HepG2 (cell line): ENCODE data around the gene CCNQ. TPM values are rescaled to one million over a fixed set of nuclear protein-coding genes. Genes with fewer than 3 reads are reported as not detected.
A peak's percentile ranks its signal among the peaks of the same experiment; 100 is the strongest.

Experiments used
- BCL6 ChIP-seq: IDR thresholded peaks from 2 replicates; pipeline ENCODE4 v1.6.1; 2016; ENCODE audit warnings: missing genetic modification reagents, missing compliant biosample characterization
- CBX2 ChIP-seq, 2 experiments: fragments of 200-600 bp in 1 of 2; sonication (generic); formaldehyde crosslinking in 1 of 2; IDR thresholded peaks; 2 replicates each; pipeline versions ENCODE4 v1.7.0 to v1.8.1; 2018 to 2022; ENCODE audit warnings: low read depth in 2 of 2, low read length in 1 of 2, mild to moderate bottlenecking in 1 of 2, missing genetic modification reagents in 1 of 2
- EHMT2 ChIP-seq: fragments of 200-600 bp; sonication (generic); IDR thresholded peaks from 2 replicates; pipeline ENCODE4 v1.7.0; 2017; ENCODE audit warnings: antibody characterized with exemption, low read depth, low read length, borderline replicate concordance
- HDAC2 ChIP-seq: sonication (generic); formaldehyde crosslinking; IDR thresholded peaks from 2 replicates; pipeline ENCODE4 v1.4.0; 2020; ENCODE audit warnings: missing genetic modification reagents
- KDM2A ChIP-seq: sonication (generic); formaldehyde crosslinking; IDR thresholded peaks from 2 replicates; pipeline ENCODE4 v1.4.0; 2020; ENCODE audit warnings: low read depth, missing genetic modification reagents, borderline replicate concordance
- KLF9 ChIP-seq: IDR thresholded peaks from 2 replicates; pipeline ENCODE4 v1.6.1; 2016; ENCODE audit warnings: low read depth
- NFYC ChIP-seq: IDR thresholded peaks from 2 replicates; pipeline ENCODE4 v1.6.1; 2016; ENCODE audit warnings: missing genetic modification reagents, missing compliant biosample characterization
- POGZ ChIP-seq: sonication (generic); formaldehyde crosslinking; IDR thresholded peaks from 2 replicates; pipeline ENCODE4 v1.4.0; 2020; ENCODE audit warnings: mild to moderate bottlenecking, missing genetic modification reagents
- SCMH1 ChIP-seq: sonication (generic); formaldehyde crosslinking; IDR thresholded peaks from 2 replicates; pipeline ENCODE4 v1.9.0; 2021; ENCODE audit warnings: missing genetic modification reagents, mild to moderate bottlenecking, borderline replicate concordance
- SRY ChIP-seq: sonication (generic); formaldehyde crosslinking; IDR thresholded peaks from 2 replicates; pipeline ENCODE4 v1.8.0; 2022; ENCODE audit warnings: mild to moderate bottlenecking, missing genetic modification reagents
- TP53 ChIP-seq: sonication (generic); formaldehyde crosslinking; conservative IDR thresholded peaks from 2 replicates; pipeline ENCODE4 v1.4.0; 2020; ENCODE audit warnings: missing genetic modification reagents
- ZFP37 ChIP-seq: sonication (generic); formaldehyde crosslinking; IDR thresholded peaks from 2 replicates; pipeline ENCODE4 v1.4.0; 2020; ENCODE audit warnings: missing genetic modification reagents, borderline replicate concordance
- ZFYVE20 ChIP-seq: sonication (generic); formaldehyde crosslinking; IDR thresholded peaks from 2 replicates; pipeline ENCODE4 v1.8.0; 2023; ENCODE audit warnings: low read depth, mild to moderate bottlenecking, moderate library complexity, missing genetic modification reagents, borderline replicate concordance
- ZNF24 ChIP-seq: fragments of 450-650 bp; IDR thresholded peaks from 2 replicates; pipeline ENCODE4 v1.6.1; 2017; ENCODE audit warnings: antibody characterized with exemption, mild to moderate bottlenecking
- ZNF292 ChIP-seq: sonication (generic); formaldehyde crosslinking; IDR thresholded peaks from 2 replicates; pipeline ENCODE4 v1.8.1; 2022; ENCODE audit warnings: mild to moderate bottlenecking, low read depth, missing genetic modification reagents, borderline replicate concordance
- ZNF569 ChIP-seq: sonication (generic); formaldehyde crosslinking; IDR thresholded peaks from 2 replicates; pipeline ENCODE4 v1.5.0; 2020; ENCODE audit warnings: mild to moderate bottlenecking, missing genetic modification reagents, moderate library complexity, borderline replicate concordance
- ZNF605 ChIP-seq: sonication (generic); formaldehyde crosslinking; IDR thresholded peaks from 2 replicates; pipeline ENCODE4 v1.8.0; 2022; ENCODE audit warnings: mild to moderate bottlenecking, missing genetic modification reagents
- ZNF652 ChIP-seq: IDR thresholded peaks from 2 replicates; pipeline ENCODE4 v1.6.1; 2016; ENCODE audit warnings: low read depth, borderline replicate concordance
- ZNF839 ChIP-seq: sonication (generic); formaldehyde crosslinking; IDR thresholded peaks from 2 replicates; pipeline ENCODE4 v1.4.0; 2020; ENCODE audit warnings: missing genetic modification reagents, mild to moderate bottlenecking, borderline replicate concordance
- ZNF850 ChIP-seq: sonication (generic); formaldehyde crosslinking; conservative IDR thresholded peaks from 2 replicates; pipeline ENCODE4 v1.9.0; 2021; ENCODE audit warnings: mild to moderate bottlenecking, missing genetic modification reagents
- ZSCAN29 ChIP-seq: sonication (generic); formaldehyde crosslinking; conservative IDR thresholded peaks from 2 replicates; pipeline ENCODE4 v1.4.0; 2020; ENCODE audit warnings: mild to moderate bottlenecking, missing genetic modification reagents
- polyA plus RNA-seq, 8 experiments: library from polyadenylated mRNA; depleted of rRNA in 3 of 8; stranded (reverse) in 7 of 8; unstranded in 1 of 8; fragments of >200 nt; fragmentation: Illumina TruSeq in 4 of 8; extraction: Trizol in 4 of 8; gene quantifications; 2 replicates each; pipeline versions ENCODE4 v1.2.1 to v1.2.3, GENCODE V29; 2011 to 2016; ENCODE audit warnings: low read depth in 4 of 8, missing spikeins in 1 of 8, mixed read lengths in 1 of 8; ENCODE audit not compliant: insufficient read depth in 1 of 8
- total RNA-seq, 5 experiments: library from RNA; depleted of rRNA; stranded (reverse); fragments of >200 nt; fragmentation: Illumina TruSeq; extraction: Trizol; gene quantifications; 2 replicates each; pipeline ENCODE4 v1.2.3, GENCODE V29; 2016; ENCODE audit warnings: low read depth in 1 of 5
- TF ChIP-seq, protein P1 (sequence below): sonication (generic); formaldehyde crosslinking; IDR thresholded peaks from 2 replicates; pipeline ENCODE4 v1.8.0; 2022; ENCODE audit warnings: mild to moderate bottlenecking, missing genetic modification reagents
- TF ChIP-seq, protein P2 (sequence below): sonication (generic); formaldehyde crosslinking; IDR thresholded peaks from 2 replicates; pipeline ENCODE4 v1.5.0; 2020; ENCODE audit warnings: mild to moderate bottlenecking, missing genetic modification reagents
- TF ChIP-seq, protein P3 (sequence below): sonication (generic); formaldehyde crosslinking; IDR thresholded peaks from 2 replicates; pipeline ENCODE4 v1.5.0; 2020; ENCODE audit warnings: mild to moderate bottlenecking, missing genetic modification reagents, borderline replicate concordance

The CCNQ gene
- total and polyA plus RNA-seq, 2 of the 13 experiments (the other 11 are each of a cell fraction or from before 2014, with no cell fraction given) = 15.0 to 25.5 TPM

DNA sequence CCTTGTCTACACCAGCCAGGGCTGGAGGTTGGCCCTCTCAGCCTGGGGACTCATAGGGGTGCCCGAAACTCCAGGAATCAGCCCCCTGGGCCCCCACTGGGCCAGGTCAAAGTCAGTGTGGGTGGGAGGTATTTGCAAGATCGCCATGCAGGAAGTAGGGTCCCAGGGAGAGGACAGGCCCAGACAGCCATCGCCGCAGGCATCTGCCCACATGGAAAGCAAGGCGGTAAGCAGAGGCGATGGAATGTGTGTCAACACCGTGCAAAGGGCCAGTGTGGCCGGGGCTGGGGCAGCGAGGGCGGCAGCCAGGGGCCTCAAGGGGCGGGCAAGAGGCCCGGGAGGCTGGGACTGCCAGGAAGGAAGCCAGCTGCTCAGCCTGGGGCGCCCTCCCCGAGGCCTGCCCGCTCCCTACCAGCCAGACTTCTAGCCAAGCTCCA, 28.8 kb upstream of the CCNQ start (continued):
- TF ChIP-seq, protein P1, sequence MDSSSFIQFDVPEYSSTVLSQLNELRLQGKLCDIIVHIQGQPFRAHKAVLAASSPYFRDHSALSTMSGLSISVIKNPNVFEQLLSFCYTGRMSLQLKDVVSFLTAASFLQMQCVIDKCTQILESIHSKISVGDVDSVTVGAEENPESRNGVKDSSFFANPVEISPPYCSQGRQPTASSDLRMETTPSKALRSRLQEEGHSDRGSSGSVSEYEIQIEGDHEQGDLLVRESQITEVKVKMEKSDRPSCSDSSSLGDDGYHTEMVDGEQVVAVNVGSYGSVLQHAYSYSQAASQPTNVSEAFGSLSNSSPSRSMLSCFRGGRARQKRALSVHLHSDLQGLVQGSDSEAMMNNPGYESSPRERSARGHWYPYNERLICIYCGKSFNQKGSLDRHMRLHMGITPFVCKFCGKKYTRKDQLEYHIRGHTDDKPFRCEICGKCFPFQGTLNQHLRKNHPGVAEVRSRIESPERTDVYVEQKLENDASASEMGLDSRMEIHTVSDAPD (CRISPR knock-in tag) = no peak
- TF ChIP-seq NFYC (no peak), ZNF652 (CRISPR knock-in tag) (no peak), ZFYVE20 (CRISPR knock-in tag) (no peak), ZFP37 (peak; percentile 80), ZNF24 (no peak), ZSCAN29 (CRISPR knock-in tag) (peak; percentile 68; the same call in 1 of the 2 replicates), ZNF850 (no peak), ZNF292 (CRISPR knock-in tag) (peak; percentile 45; the same call in 1 of the 2 replicates), ZNF605 (CRISPR knock-in tag) (no peak), ZNF569 (CRISPR knock-in tag) (no peak), POGZ (CRISPR knock-in tag) (no peak), HDAC2 (CRISPR knock-in tag) (peak; percentile 36; the same call in 1 of the 2 replicates), SCMH1 (CRISPR knock-in tag) (no peak), KDM2A (CRISPR knock-in tag) (no peak; the same call in 1 of the 2 replicates), CBX2 (IDR thresholded peaks at IDR 0.05; ENCODE audit: low read depth, low read length) (no peak), CBX2 (CRISPR knock-in tag; IDR thresholded peaks at IDR 0.05; ENCODE audit: low read depth) (no peak), ZNF839 (no peak), KLF9 (CRISPR knock-in tag) (no peak), TP53 (CRISPR knock-in tag) (no peak), EHMT2 (no peak), SRY (CRISPR knock-in tag) (no peak), BCL6 (CRISPR knock-in tag) (no peak)
- TF ChIP-seq, protein P2, sequence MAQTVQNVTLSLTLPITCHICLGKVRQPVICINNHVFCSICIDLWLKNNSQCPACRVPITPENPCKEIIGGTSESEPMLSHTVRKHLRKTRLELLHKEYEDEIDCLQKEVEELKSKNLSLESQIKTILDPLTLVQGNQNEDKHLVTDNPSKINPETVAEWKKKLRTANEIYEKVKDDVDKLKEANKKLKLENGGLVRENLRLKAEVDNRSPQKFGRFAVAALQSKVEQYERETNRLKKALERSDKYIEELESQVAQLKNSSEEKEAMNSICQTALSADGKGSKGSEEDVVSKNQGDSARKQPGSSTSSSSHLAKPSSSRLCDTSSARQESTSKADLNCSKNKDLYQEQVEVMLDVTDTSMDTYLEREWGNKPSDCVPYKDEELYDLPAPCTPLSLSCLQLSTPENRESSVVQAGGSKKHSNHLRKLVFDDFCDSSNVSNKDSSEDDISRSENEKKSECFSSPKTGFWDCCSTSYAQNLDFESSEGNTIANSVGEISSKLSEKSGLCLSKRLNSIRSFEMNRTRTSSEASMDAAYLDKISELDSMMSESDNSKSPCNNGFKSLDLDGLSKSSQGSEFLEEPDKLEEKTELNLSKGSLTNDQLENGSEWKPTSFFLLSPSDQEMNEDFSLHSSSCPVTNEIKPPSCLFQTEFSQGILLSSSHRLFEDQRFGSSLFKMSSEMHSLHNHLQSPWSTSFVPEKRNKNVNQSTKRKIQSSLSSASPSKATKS = 0 out of 2 replicates have a peak, but pooled peaks have one; percentile 65
- TF ChIP-seq, protein P3, sequence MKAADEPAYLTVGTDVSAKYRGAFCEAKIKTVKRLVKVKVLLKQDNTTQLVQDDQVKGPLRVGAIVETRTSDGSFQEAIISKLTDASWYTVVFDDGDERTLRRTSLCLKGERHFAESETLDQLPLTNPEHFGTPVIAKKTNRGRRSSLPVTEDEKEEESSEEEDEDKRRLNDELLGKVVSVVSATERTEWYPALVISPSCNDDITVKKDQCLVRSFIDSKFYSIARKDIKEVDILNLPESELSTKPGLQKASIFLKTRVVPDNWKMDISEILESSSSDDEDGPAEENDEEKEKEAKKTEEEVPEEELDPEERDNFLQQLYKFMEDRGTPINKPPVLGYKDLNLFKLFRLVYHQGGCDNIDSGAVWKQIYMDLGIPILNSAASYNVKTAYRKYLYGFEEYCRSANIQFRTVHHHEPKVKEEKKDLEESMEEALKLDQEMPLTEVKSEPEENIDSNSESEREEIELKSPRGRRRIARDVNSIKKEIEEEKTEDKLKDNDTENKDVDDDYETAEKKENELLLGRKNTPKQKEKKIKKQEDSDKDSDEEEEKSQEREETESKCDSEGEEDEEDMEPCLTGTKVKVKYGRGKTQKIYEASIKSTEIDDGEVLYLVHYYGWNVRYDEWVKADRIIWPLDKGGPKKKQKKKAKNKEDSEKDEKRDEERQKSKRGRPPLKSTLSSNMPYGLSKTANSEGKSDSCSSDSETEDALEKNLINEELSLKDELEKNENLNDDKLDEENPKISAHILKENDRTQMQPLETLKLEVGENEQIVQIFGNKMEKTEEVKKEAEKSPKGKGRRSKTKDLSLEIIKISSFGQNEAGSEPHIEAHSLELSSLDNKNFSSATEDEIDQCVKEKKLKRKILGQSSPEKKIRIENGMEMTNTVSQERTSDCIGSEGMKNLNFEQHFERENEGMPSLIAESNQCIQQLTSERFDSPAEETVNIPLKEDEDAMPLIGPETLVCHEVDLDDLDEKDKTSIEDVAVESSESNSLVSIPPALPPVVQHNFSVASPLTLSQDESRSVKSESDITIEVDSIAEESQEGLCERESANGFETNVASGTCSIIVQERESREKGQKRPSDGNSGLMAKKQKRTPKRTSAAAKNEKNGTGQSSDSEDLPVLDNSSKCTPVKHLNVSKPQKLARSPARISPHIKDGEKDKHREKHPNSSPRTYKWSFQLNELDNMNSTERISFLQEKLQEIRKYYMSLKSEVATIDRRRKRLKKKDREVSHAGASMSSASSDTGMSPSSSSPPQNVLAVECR = peak; percentile 53; the same call in 1 of the 2 replicates
